KMS-11 (cell line): Measurements from ENCODE around the gene TMEM31.
A peak's percentile ranks its signal among the peaks of the same experiment; 100 is the strongest.

Source experiments
- H2AFZ ChIP-seq: fragments of 200-600 bp; sonication (generic); 2 replicates; pipeline ENCODE4 v1.6.1; 2016; ENCODE audit warnings: antibody characterized with exemption, mixed run types, low read depth
- H3K27ac ChIP-seq: fragments of 200-600 bp; sonication (generic); 2 replicates; pipeline ENCODE4 v1.6.1; 2016; ENCODE audit warnings: mild to moderate bottlenecking, mixed run types
- H3K27me3 ChIP-seq: fragments of 200-600 bp; sonication (generic); 2 replicates; pipeline ENCODE4 v1.6.1; 2017; ENCODE audit warnings: mild to moderate bottlenecking, low read depth, mixed run types, moderate library complexity; ENCODE audit not compliant: insufficient read depth
- H3K36me3 ChIP-seq: fragments of 200-600 bp; sonication (generic); 2 replicates; pipeline ENCODE4 v1.6.1; 2017; ENCODE audit warnings: mild to moderate bottlenecking, mixed run types; ENCODE audit not compliant: insufficient read depth
- H3K4me1 ChIP-seq: fragments of 200-600 bp; sonication (generic); 2 replicates; pipeline ENCODE4 v1.6.1; 2016; ENCODE audit warnings: mild to moderate bottlenecking, low read depth, mixed run types; ENCODE audit not compliant: poor library complexity, severe bottlenecking
- H3K4me2 ChIP-seq: fragments of 200-600 bp; sonication (generic); 2 replicates; pipeline ENCODE4 v1.7.0; 2016; ENCODE audit warnings: mild to moderate bottlenecking, mixed run types
- H3K4me3 ChIP-seq: fragments of 200-600 bp; sonication (generic); IDR thresholded peaks from 2 replicates; pipeline ENCODE4 v1.6.1; 2017; ENCODE audit warnings: low read depth, low read length, mixed read lengths; ENCODE audit not compliant: insufficient read depth
- H3K79me2 ChIP-seq: fragments of 200-600 bp; sonication (generic); 2 replicates; pipeline ENCODE4 v1.6.1; 2016; ENCODE audit warnings: low read depth, mixed run types; ENCODE audit not compliant: insufficient read depth
- H3K9ac ChIP-seq: fragments of 200-600 bp; sonication (generic); 2 replicates; pipeline ENCODE4 v1.6.1; 2016; ENCODE audit warnings: mild to moderate bottlenecking, mixed run types
- H4K20me1 ChIP-seq: fragments of 200-600 bp; sonication (generic); 2 replicates; pipeline ENCODE4 v1.6.1; 2016; ENCODE audit warnings: mild to moderate bottlenecking, mixed run types; ENCODE audit not compliant: insufficient read depth
- TF ChIP-seq, protein P1 (sequence below): fragments of 200-600 bp; sonication (generic); conservative IDR thresholded peaks from 2 replicates; pipeline ENCODE4 v1.6.1; 2017; ENCODE audit warnings: low read depth, mild to moderate bottlenecking, antibody characterized with exemption, low read length, moderate library complexity, mixed read lengths

TMEM31 gene, protein sequence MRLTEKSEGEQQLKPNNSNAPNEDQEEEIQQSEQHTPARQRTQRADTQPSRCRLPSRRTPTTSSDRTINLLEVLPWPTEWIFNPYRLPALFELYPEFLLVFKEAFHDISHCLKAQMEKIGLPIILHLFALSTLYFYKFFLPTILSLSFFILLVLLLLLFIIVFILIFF

DNA sequence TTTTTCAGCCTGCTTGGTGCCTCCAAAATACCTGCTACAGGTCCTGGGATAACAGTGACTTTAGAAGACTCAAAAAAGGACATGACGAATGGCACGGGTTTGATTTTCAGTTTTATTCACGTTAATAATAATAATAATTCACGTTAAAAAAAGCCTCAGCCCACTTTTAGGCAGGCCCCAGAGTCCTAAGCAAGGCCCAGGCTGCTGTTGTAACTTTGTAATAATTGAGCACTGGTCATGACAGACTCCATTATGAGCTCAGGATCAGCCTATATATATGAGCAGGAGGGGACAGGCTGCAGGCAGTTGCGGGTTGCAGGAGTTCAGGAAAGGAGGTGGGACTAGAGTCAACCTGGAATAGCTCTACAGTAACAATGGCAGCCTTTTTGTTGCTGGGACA lies at the start of gene TMEM31:
Gene TMEM31 (plus strand): TSS at position 301 of the 400 bp plus-strand sequence. CDS start 1,350 bp downstream, outside the sequence.
- H3K4me1 ChIP-seq, result peaks cover 7% of the 10 kb centered on the region
- H4K20me1 ChIP-seq, result no peaks in the 10 kb centered on the region
- 0 out of 2 replicates have a peak within 1 kb of the TSS, but pooled peaks have one; percentile 39 for H3K4me2 ChIP-seq
- TF ChIP-seq, protein P1, sequence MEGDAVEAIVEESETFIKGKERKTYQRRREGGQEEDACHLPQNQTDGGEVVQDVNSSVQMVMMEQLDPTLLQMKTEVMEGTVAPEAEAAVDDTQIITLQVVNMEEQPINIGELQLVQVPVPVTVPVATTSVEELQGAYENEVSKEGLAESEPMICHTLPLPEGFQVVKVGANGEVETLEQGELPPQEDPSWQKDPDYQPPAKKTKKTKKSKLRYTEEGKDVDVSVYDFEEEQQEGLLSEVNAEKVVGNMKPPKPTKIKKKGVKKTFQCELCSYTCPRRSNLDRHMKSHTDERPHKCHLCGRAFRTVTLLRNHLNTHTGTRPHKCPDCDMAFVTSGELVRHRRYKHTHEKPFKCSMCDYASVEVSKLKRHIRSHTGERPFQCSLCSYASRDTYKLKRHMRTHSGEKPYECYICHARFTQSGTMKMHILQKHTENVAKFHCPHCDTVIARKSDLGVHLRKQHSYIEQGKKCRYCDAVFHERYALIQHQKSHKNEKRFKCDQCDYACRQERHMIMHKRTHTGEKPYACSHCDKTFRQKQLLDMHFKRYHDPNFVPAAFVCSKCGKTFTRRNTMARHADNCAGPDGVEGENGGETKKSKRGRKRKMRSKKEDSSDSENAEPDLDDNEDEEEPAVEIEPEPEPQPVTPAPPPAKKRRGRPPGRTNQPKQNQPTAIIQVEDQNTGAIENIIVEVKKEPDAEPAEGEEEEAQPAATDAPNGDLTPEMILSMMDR, result no peak
- no peak within 1 kb of the TSS for H3K27ac ChIP-seq
- H3K9ac ChIP-seq, result no peak within 1 kb of the TSS
- H3K79me2 ChIP-seq, result no peaks in the 10 kb centered on the region
- no peaks in the 10 kb centered on the region for H3K36me3 ChIP-seq
- no peaks in the 10 kb centered on the region for H3K27me3 ChIP-seq
- H2AFZ ChIP-seq, result peak within 1 kb of the TSS; percentile 44; the same call in 1 of the 2 replicates
- no peak within 1 kb of the TSS for H3K4me3 ChIP-seq

DNA sequence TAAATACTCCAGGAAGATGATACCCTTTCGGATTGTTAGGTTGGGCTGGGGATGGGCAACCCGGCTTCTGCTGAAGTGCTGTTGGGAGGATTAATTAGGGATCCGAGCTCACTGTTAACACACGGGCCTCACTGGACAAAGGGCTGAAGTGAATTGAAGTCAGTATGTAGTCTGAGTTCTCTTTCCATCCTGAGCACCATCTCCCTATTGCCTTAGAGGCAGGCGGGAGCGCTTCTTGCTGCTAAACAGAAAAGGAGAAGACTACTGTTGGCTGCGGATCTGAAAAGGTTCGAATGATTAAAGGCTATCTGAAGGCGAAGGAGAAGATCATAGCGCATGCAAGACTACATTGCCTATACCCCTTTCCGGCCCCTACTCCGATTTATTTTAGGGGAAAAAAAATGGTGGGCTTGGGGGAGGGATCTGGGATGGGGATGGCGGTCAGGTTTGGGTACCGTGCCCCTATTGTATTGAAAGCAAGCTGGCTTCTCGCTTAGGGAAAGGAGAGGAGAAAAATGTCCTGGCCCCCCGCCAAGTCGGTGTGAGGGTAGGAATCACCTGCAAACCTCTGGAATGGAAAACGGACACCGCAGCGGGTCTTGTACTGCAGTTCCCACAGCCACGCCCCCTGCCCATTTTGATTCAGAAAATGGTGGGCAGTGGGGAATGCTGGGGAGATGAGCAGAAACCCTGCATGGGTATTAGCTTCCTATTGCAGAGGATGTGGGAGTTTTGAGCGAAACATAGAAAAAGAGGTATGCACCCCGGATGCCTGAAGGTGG lies 46.5 kb upstream of the TMEM31 start:
- TF ChIP-seq, protein P1, result no peak
- Histone ChIP-seq H3K79me2 (no peaks in the 10 kb centered on the region), H3K27ac (no peak overlapping the region), H3K36me3 (no peaks in the 10 kb centered on the region), H4K20me1 (no peaks in the 10 kb centered on the region), H2AFZ (no peak overlapping the region), H3K9ac (no peak overlapping the region), H3K4me2 (no peak overlapping the region), H3K27me3 (no peaks in the 10 kb centered on the region), H3K4me3 (no peak overlapping the region), H3K4me1 (no peaks in the 10 kb centered on the region)

DNA sequence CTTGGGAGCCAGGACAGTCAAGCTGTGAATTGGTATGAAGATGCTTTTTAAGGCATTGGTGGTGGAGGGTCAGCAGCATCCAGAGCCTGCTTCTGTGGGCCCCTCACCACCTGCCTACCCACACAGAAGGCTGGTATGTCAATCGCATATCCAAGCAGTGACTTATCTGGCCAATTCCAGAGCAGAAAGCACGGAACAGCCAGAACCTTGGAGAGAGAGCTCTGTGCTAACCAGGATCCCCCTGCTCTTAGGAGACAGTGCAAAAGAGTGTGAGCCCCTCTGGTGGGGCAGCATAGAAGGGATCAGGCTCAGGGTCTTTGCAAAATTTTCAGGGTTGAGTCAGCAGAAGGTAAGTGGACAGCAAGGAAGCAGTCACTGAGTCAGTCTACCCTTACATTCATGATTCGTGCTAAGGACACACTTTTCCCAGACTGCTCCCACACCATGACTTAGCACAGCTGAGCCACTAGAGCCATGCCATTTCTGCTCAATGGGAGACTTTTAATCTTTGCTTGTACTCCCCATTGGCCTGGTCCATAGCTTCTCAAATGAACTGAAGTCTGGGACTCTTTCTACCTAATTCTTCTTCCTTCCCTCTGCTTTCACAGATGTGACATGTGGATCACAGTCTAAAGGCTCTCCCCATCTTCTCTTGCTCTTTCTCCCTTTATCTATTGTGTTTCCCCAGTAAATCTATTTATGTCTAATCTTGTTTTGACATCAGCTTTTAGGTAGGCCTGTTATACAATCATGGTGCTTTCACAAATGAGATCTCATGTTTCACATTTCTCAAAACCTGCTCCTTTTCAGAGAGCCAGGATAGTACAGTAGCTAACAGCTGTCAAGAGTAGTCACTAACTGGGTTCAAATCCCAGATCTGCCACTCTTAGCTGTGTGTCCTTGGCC lies 44.3 kb upstream of the TMEM31 start:
- Histone ChIP-seq H3K27ac (no peak overlapping the region), H3K4me1 (no peaks in the 10 kb centered on the region), H3K4me2 (no peak overlapping the region), H4K20me1 (no peaks in the 10 kb centered on the region), H3K4me3 (no peak overlapping the region), H2AFZ (no peak overlapping the region), H3K9ac (no peak overlapping the region), H3K36me3 (no peaks in the 10 kb centered on the region), H3K79me2 (no peaks in the 10 kb centered on the region), H3K27me3 (no peaks in the 10 kb centered on the region)
- TF ChIP-seq, protein P1, result no peak

DNA sequence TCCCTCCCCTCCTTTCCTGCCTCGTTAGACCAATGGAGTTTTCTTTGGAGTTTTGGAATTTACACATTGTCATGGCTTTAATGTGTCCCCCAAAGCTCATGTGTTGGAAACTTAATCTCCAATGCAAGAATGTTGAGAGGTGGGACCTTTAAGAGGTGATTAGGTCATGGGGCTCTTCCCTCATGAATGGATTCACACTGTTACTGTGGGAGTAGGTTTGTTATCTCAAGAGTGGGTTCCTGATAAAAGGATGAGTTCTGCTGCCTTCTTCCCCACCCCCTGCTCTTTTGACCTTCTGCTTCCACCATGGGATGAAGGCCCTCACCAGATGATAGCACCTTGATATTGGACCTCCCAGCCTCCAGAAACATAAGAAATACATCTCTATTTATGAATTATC lies 41.0 kb upstream of the TMEM31 start:
- H3K4me1 ChIP-seq, result no peaks in the 10 kb centered on the region
- H3K9ac ChIP-seq, result no peak overlapping the region
- no peak overlapping the region for H2AFZ ChIP-seq
- no peak overlapping the region for H3K27ac ChIP-seq
- H3K36me3 ChIP-seq, result no peaks in the 10 kb centered on the region
- no peaks in the 10 kb centered on the region for H3K27me3 ChIP-seq
- H3K79me2 ChIP-seq, result no peaks in the 10 kb centered on the region
- H3K4me3 ChIP-seq, result no peak overlapping the region
- TF ChIP-seq, protein P1, result no peak
- no peaks in the 10 kb centered on the region for H4K20me1 ChIP-seq
- no peak overlapping the region for H3K4me2 ChIP-seq
